Neural cell (in vitro differentiated cells): ENCODE measurements around the gene USP36. TPM values are rescaled to one million over a fixed set of nuclear protein-coding genes. Genes with fewer than 3 reads are reported as not detected.

Source experiments
- H2AFZ ChIP-seq: fragments of 200-600, 300-800 bp; sonication (generic), shearing (Covaris generic); 2 replicates; pipeline ENCODE4 v1.6.0; 2014; ENCODE audit warnings: low read depth, mild to moderate bottlenecking, antibody characterized with exemption, low read length, moderate library complexity
- H3F3A ChIP-seq: fragments of 200-600 bp; shearing (Covaris generic); 2 replicates; pipeline ENCODE4 v1.6.1; 2016; ENCODE audit warnings: mild to moderate bottlenecking, moderate library complexity, mixed read lengths, antibody characterized with exemption, low read length; ENCODE audit not compliant: insufficient read depth, poor library complexity, severe bottlenecking
- H3K27ac ChIP-seq: fragments of 200-600, 300-800 bp; sonication (generic), shearing (Covaris generic); 2 replicates; pipeline ENCODE4 v1.5.1; 2014; ENCODE audit warnings: mild to moderate bottlenecking, low read length, moderate library complexity
- H3K27me3 ChIP-seq: fragments of 300-800, 200-600 bp; sonication (generic), shearing (Covaris generic); 2 replicates; pipeline ENCODE4 v1.6.0; 2014; ENCODE audit warnings: mild to moderate bottlenecking, low read depth, low read length, moderate library complexity; ENCODE audit not compliant: insufficient read depth
- H3K36me3 ChIP-seq: fragments of 300-800, 200-600 bp; sonication (generic), shearing (Covaris generic); 2 replicates; pipeline ENCODE4 v1.5.1; 2014; ENCODE audit warnings: mild to moderate bottlenecking, antibody characterized with exemption, low read length, moderate library complexity; ENCODE audit not compliant: insufficient read depth
- H3K4me2 ChIP-seq: fragments of 300-800, 200-600 bp; sonication (generic), shearing (Covaris generic); 2 replicates; pipeline ENCODE4 v1.6.0; 2014; ENCODE audit warnings: mild to moderate bottlenecking, low read length
- H3K4me3 ChIP-seq: fragments of 300-800, 200-600 bp; sonication (generic), shearing (Covaris generic); 2 replicates; pipeline ENCODE4 v1.5.1; 2014; ENCODE audit warnings: mild to moderate bottlenecking, low read length, moderate library complexity
- H3K79me2 ChIP-seq: fragments of 200-600 bp; shearing (Covaris generic); replicated peaks from 2 replicates; pipeline ENCODE4 v1.6.0; 2014; ENCODE audit warnings: mild to moderate bottlenecking, low read length, moderate library complexity; ENCODE audit not compliant: insufficient read depth
- H3K9ac ChIP-seq: fragments of 300-800, 200-600 bp; sonication (generic), shearing (Covaris generic); 2 replicates; pipeline ENCODE4 v1.6.1; 2016; ENCODE audit warnings: mild to moderate bottlenecking, low read length, mixed read lengths
- H3K9me2 ChIP-seq: fragments of 200-600 bp; shearing (Covaris generic); 2 replicates; pipeline ENCODE4 v1.6.1; 2016; ENCODE audit warnings: mild to moderate bottlenecking, low read length, mixed read lengths; ENCODE audit not compliant: insufficient read depth
- H3K9me3 ChIP-seq: fragments of 200-600, 300-800 bp; sonication (generic), shearing (Covaris generic); 2 replicates; pipeline ENCODE4 v1.6.1; 2016; ENCODE audit warnings: mild to moderate bottlenecking, mixed run types, low read length, moderate library complexity, mixed read lengths
- H4K20me1 ChIP-seq: fragments of 200-600 bp; shearing (Covaris generic); 2 replicates; pipeline ENCODE4 v1.6.1; 2016; ENCODE audit warnings: mild to moderate bottlenecking, mixed run types; ENCODE audit not compliant: insufficient read depth
- CTCF ChIP-seq: fragments of 450-650 bp; IDR thresholded peaks from 2 replicates; pipeline ENCODE4 v1.5.1; 2014; ENCODE audit warnings: antibody characterized with exemption, mild to moderate bottlenecking, moderate library complexity; ENCODE audit not compliant: poor library complexity, severe bottlenecking
- EP300 ChIP-seq: fragments of 450-650 bp; conservative IDR thresholded peaks from 2 replicates; pipeline ENCODE4 v1.6.1; 2014; ENCODE audit warnings: antibody characterized with exemption, mild to moderate bottlenecking, moderate library complexity; ENCODE audit not compliant: poor library complexity, severe bottlenecking
- EZH2 ChIP-seq: fragments of 200-600, 300-800 bp; shearing (Covaris generic), sonication (generic); IDR thresholded peaks from 2 replicates; pipeline ENCODE4 v1.6.1; 2014; ENCODE audit warnings: antibody characterized with exemption, low read length, borderline replicate concordance, mild to moderate bottlenecking; ENCODE audit not compliant: insufficient read depth, poor library complexity, severe bottlenecking
- MXI1 ChIP-seq: fragments of 450-650 bp; conservative IDR thresholded peaks from 2 replicates; pipeline ENCODE4 v1.6.1; 2014; ENCODE audit warnings: antibody characterized with exemption, mild to moderate bottlenecking; ENCODE audit not compliant: poor library complexity, severe bottlenecking
- POLR2AphosphoS5 ChIP-seq: IDR thresholded peaks from 2 replicates; pipeline ENCODE4 v1.6.1; 2012
- RAD21 ChIP-seq: fragments of 450-650 bp; conservative IDR thresholded peaks from 2 replicates; pipeline ENCODE4 v1.6.1; 2014; ENCODE audit warnings: antibody characterized with exemption, mild to moderate bottlenecking, moderate library complexity
- REST ChIP-seq: IDR thresholded peaks from 2 replicates; pipeline ENCODE4 v1.6.1; 2012; ENCODE audit warnings: borderline replicate concordance
- SMC3 ChIP-seq: fragments of 450-650 bp; conservative IDR thresholded peaks from 2 replicates; pipeline ENCODE4 v1.6.1; 2014; ENCODE audit warnings: antibody characterized with exemption, mild to moderate bottlenecking, moderate library complexity; ENCODE audit not compliant: poor library complexity
- TAF1 ChIP-seq: IDR thresholded peaks from 2 replicates; pipeline ENCODE4 v1.6.1; 2012; ENCODE audit warnings: low read depth
- polyA plus RNA-seq: library from polyadenylated mRNA; depleted of rRNA; stranded (reverse); fragments of >200 nt; gene quantifications from 2 replicates; pipeline ENCODE4 v1.2.3, GENCODE V29; 2014

The USP36 gene
- polyA plus RNA-seq, 1 donor from 2014 or later, result 14.4 TPM

GRCh38 chr17:78828470-78829185 lies 12.0 kb downstream of the USP36 start:
- Histone ChIP-seq H3K36me3 (no peaks in the 10 kb centered on the region), H3K9me2 (no peaks in the 10 kb centered on the region), H3K27me3 (no peaks in the 10 kb centered on the region), H3K9me3 (no peaks in the 10 kb centered on the region), H3K4me2 (no peak overlapping the region), H3K79me2 (no peaks in the 10 kb centered on the region), H3K9ac (no peak overlapping the region), H3K4me3 (no peak overlapping the region), H3K27ac (no peak overlapping the region), H3F3A (no peaks in the 10 kb centered on the region), H4K20me1 (no peaks in the 10 kb centered on the region), H2AFZ (no peak overlapping the region)
- TF ChIP-seq RAD21 (no peak), EZH2 (no peak), CTCF (no peak), REST (no peak), POLR2AphosphoS5 (no peak), MXI1 (no peak), SMC3 (no peak), EP300 (no peak), TAF1 (no peak)

- no peak overlapping the region for H3K27ac ChIP-seq
- H3K36me3 ChIP-seq, result no peaks in the 10 kb centered on the region
Observed at GRCh38 chr17:78826836-78827509, 13.6 kb downstream of the USP36 start.

More at GRCh38 chr17:78826836-78827509, 13.6 kb downstream of the USP36 start:
- Histone ChIP-seq H3K27me3 (no peaks in the 10 kb centered on the region), H3K79me2 (no peaks in the 10 kb centered on the region), H4K20me1 (no peaks in the 10 kb centered on the region), H3K4me2 (no peak overlapping the region), H2AFZ (no peak overlapping the region), H3F3A (no peaks in the 10 kb centered on the region), H3K9me2 (no peaks in the 10 kb centered on the region), H3K9ac (no peak overlapping the region), H3K4me3 (no peak overlapping the region), H3K9me3 (no peaks in the 10 kb centered on the region)
- no peak for TF ChIP-seq CTCF
- no peak for TF ChIP-seq MXI1
- no peak for TF ChIP-seq EP300
- no peak for TF ChIP-seq POLR2AphosphoS5
- TF ChIP-seq REST, result no peak
- no peak for TF ChIP-seq EZH2
- no peak for TF ChIP-seq RAD21
- no peak for TF ChIP-seq TAF1
- TF ChIP-seq SMC3, result no peak
